ENCODE data around the gene GALNT10.

DNA sequence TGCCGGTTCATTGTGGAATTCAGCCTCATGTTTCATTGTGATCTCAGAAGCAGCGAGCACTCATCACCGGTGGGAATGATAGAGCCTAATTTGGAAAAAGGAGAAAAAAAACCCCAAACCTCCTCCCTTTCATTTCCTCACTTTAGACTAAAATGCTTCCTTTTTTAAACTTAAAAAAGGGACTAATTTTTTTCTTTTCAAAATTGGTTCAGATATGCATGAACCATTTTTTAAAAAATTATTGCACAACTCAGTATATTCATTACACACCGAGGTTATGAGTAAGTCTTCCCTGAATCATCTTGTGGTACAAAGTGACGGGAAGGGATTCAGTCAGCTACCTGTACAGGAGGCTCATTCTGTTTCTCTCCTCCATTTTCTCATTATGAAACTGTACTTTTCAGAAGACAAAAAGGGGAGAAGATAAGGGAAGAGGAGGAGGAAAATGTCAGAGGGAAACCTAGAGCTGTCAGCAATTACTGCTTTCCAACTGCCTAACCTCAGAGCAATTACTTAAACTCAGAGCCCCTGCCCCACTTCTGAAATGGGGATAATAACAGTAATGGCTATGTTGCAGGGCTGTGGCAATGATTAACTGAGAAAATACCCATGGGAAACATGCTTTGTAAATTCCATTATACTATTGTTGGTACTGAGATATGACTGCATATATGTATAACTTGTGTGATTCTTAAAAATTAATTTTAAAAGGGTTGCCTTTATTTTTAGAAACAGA lies 24.0 kb downstream of the GALNT10 start:
- no peak for TF ChIP-seq ZNF121 (CRISPR knock-in tag; IDR thresholded peaks at IDR 0.05)
- no peak for TF ChIP-seq CTCF (IDR thresholded peaks at IDR 0.05)
- no peak for TF ChIP-seq ATF2 (CRISPR knock-in tag; IDR thresholded peaks at IDR 0.05; ENCODE audit: borderline replicate concordance, low read depth)
- no peak for TF ChIP-seq MAX (CRISPR knock-in tag; IDR thresholded peaks at IDR 0.05)
- no peak for TF ChIP-seq JAZF1 (CRISPR knock-in tag; IDR thresholded peaks at IDR 0.05)

Data from WTC11 (cell line).